Central memory CD8-positive, alpha-beta T cell (primary cell): ENCODE results near the gene ATMIN.

ENCODE experiments used
- ATAC-seq: fragments of 150-1000 bp; cut with Tn5 transposase; replicated peaks from 2 replicates; pipeline ENCODE4 v1.10.0; 2022; ENCODE audit warnings: mild to moderate bottlenecking, moderate FRiP score, moderate number of reproducible peaks; ENCODE audit not compliant: poor library complexity, severe bottlenecking; ENCODE audit errors: extremely low read depth
- DNase-seq, 2 donors: peaks; one replicate each; pipeline ENCODE4 v3.0.0; 2021; ENCODE audit warnings: low spot score in 2 of 2
- H3K27ac Mint-ChIP-seq: one replicate; pipeline ENCODE4 v1.8.0; 2022; ENCODE audit warnings: low read depth, mild to moderate bottlenecking, moderate library complexity, mixed read lengths
- H3K27me3 Mint-ChIP-seq: one replicate; pipeline ENCODE4 v1.8.0; 2022; ENCODE audit warnings: mixed read lengths
- H3K36me3 Mint-ChIP-seq: one replicate; pipeline ENCODE4 v1.8.0; 2022; ENCODE audit warnings: mild to moderate bottlenecking, moderate library complexity, mixed read lengths; ENCODE audit not compliant: insufficient read depth
- H3K4me1 Mint-ChIP-seq: one replicate; pipeline ENCODE4 v1.8.0; 2022; ENCODE audit warnings: mixed read lengths
- H3K4me3 Mint-ChIP-seq: one replicate; pipeline ENCODE4 v1.8.0; 2022; ENCODE audit warnings: mild to moderate bottlenecking, moderate library complexity, mixed read lengths
- H3K9me3 Mint-ChIP-seq: one replicate; pipeline ENCODE4 v1.8.0; 2022; ENCODE audit warnings: mixed read lengths

ATMIN gene

GRCh38 chr16:81081014-81081413 lies 45.4 kb downstream of the ATMIN start:
- no peak for DNase-seq

GRCh38 chr16:81088836-81089235 lies 53.2 kb downstream of the ATMIN start:
- Mint-ChIP-seq H3K27ac (no peak overlapping the region), H3K9me3 (no peaks in the 10 kb centered on the region), H3K36me3 (peaks cover 2% of the 10 kb centered on the region), H3K27me3 (no peaks in the 10 kb centered on the region), H3K4me3 (no peak overlapping the region), H3K4me1 (no peaks in the 10 kb centered on the region)
- ATAC-seq: no peak
- no peak for DNase-seq

More at GRCh38 chr16:81081014-81081413, 45.4 kb downstream of the ATMIN start:
- Mint-ChIP-seq H3K4me3 (no peak overlapping the region), H3K9me3 (no peaks in the 10 kb centered on the region), H3K27me3 (no peaks in the 10 kb centered on the region), H3K36me3 (peaks cover 7% of the 10 kb centered on the region), H3K27ac (no peak overlapping the region), H3K4me1 (no peaks in the 10 kb centered on the region)
- ATAC-seq: no peak

GRCh38 chr16:81094771-81095251 lies 59.2 kb downstream of the ATMIN start:
- Mint-ChIP-seq H3K27ac (no peak overlapping the region), H3K27me3 (no peaks in the 10 kb centered on the region)

GRCh38 chr16:81095653-81095952 lies 60.0 kb downstream of the ATMIN start:
- no peak overlapping the region for H3K27ac Mint-ChIP-seq
- peak overlapping the region; percentile 52 for H3K4me3 Mint-ChIP-seq
- no peak for DNase-seq
- ATAC-seq: no peak
- no peaks in the 10 kb centered on the region for H3K9me3 Mint-ChIP-seq
- no peaks in the 10 kb centered on the region for H3K36me3 Mint-ChIP-seq
- H3K4me1 Mint-ChIP-seq: peaks cover 6% of the 10 kb centered on the region
- H3K27me3 Mint-ChIP-seq: no peaks in the 10 kb centered on the region

More at GRCh38 chr16:81094771-81095251, 59.2 kb downstream of the ATMIN start:
- Mint-ChIP-seq H3K9me3 (no peaks in the 10 kb centered on the region), H3K4me3 (peak overlapping the region; percentile 52), H3K4me1 (peaks cover 6% of the 10 kb centered on the region), H3K36me3 (no peaks in the 10 kb centered on the region)
- DNase-seq: no peak
- ATAC-seq: no peak

GRCh38 chr16:81095953-81096714 lies 60.5 kb downstream of the ATMIN start, which contains the start of gene GCSH:
GCSH (minus strand) TSS chr16:81096395; CDS start chr16:81096278, 117 bp downstream.
- ATAC-seq: peak; percentile 99
- Mint-ChIP-seq H3K36me3 (no peaks in the 10 kb centered on the region), H3K9me3 (no peaks in the 10 kb centered on the region), H3K27me3 (no peaks in the 10 kb centered on the region), H3K4me1 (peaks cover 6% of the 10 kb centered on the region), H3K27ac (peak within 1 kb of the TSS; percentile 19), H3K4me3 (peak within 1 kb of the TSS; percentile 52)
- peak; percentile 94 to 97 for DNase-seq

GRCh38 chr16:81096715-81097208 lies 61.1 kb downstream of the ATMIN start:
- DNase-seq (no peak), ATAC-seq (no peak)
- H3K4me1 Mint-ChIP-seq: peaks cover 6% of the 10 kb centered on the region
- no peaks in the 10 kb centered on the region for H3K27me3 Mint-ChIP-seq
- H3K36me3 Mint-ChIP-seq: no peaks in the 10 kb centered on the region
- H3K4me3 Mint-ChIP-seq: peak overlapping the region; percentile 52
- peak overlapping the region; percentile 19 for H3K27ac Mint-ChIP-seq
- no peaks in the 10 kb centered on the region for H3K9me3 Mint-ChIP-seq
